GM04503 (cell line): ENCODE measurements around the gene RNF125.

Source experiments
- DNase-seq: peaks from one replicate; pipeline ENCODE4 v3.0.0-alpha.2; 2012; ENCODE audit warnings: low read depth

The RNF125 gene

DNA sequence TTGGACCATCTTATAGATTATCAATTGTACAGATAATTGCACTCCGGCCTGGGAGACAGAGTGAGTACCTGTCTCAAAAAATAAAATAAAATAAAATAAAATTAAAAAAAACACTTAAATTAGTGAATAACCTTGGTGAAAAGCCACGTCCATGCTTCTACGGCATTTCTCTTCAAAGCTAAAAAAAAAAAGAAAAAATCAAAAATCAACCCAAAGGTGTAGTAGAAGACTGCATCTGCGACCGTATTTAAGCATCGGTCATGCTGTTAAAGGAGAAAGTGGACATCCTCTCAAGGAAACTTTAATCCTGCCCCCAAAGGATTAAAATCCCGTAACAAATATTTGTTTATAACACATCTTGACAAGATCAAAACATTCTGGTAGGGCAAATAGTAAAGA, 72.7 kb downstream of the RNF125 start:
- DNase-seq, result no peak

DNA sequence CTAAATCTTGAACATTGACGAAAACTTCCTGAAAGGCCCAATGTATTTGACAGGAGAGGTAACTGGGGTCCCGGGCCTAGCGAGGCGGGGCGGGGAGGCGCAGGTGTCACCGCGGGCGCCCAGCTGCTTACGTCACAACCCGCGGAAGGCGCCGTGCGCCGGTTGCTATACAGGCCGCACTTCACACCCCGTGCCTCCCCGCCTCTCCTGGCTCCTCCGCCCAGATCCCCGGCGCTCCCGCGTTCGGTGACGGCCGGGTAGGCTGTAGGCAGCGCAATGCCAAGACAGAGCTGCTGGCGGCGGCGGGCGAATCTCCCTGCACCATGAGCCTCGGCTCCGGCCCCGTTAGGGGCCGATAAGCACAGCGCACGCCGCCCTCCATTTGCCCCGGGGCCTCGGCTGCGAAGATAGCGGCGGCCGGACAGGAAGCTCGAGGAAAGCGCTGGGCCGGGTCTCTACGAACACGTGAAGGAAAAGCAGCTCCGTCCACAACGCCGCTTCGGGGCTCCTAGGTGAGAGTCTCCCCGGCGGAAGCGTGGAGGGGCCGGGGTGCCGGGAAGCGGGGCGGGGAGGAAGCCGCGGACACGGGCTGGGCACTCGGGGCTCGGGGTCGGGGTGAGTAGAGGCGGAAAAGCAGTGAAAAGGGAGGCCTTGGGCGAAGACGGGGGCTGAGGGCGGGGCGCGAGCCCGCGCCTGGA, 73.2 kb downstream of the RNF125 start, which contains the start of gene RNF138:
RNF138 (plus strand) TSS at position 151 of the 698 bp plus-strand sequence. CDS start 903 bp downstream, outside the sequence.
- DNase-seq, result no peak

DNA sequence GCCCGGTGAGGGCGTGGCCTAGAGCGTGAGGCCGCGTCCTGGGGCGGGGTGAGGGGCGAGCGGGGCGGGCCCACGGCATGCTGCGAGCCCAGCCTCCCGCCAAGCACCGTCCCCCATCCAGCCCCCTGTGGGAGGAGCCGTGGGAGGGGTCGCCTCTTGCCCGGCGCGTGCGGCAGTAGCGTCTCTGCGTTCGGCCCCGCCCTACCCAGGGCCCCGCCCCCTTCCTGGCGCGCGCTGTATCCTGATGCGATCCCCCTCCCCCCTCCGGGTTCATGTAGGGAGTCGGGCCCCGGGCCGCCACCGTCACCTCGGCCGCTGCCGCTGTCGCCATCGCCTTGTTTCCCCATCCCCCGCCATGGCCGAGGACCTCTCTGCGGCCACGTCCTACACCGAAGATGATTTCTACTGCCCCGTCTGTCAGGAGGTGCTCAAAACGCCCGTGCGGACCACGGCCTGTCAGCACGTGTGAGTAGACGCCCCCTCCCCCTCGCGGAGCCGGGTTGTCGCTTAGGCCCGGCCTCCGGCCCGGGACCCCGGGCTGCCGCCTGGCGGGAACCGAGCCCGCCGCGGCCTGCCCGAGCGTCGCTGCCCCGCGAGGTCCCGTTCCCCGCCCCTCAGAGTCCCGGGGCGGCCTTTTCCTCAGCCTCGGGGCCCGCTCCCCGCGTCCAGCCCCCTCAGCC, 73.9 kb downstream of the RNF125 start:
- DNase-seq, result peak; percentile 64

DNA sequence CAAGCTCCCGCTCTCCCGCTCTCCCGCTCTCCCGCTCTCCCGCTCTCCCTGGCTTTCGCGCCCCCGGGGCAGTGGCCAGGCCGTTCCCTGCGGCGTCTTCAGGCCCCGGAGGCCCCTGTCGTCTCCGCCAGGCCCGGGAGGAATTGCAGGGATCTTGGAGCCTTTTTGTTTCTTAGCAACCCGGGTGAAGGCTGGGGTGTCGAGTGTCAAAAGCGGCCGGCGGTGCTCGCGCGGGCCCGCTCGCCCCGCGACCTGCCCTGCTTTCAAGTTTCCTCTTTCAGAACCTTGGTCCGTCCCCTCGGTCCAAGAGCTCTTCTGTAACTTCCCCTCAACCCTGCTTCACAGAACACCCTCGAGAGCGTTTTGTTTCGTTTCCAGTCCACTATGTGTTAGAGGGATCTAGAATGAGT, 74.5 kb downstream of the RNF125 start:
- DNase-seq, result no peak

DNA sequence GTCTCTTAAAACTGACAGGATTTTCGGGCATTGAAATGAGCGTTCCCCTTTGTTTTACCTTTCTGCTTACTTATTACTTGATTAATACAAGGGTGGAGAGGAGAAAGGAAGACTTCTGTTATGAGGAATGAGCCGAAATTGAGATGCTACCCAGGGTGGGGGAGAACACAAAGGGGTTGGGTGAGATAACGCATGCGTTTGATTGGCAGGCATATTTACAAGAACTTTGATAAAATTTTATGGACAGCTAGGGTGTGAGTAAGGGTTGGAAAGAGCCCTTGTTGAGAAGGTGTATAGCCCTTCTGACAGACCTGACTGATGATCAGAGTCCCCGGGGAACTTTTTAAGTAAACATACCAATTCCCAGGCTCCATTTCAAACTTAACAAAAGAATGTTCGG, 74.9 kb downstream of the RNF125 start:
- no peak for DNase-seq

DNA sequence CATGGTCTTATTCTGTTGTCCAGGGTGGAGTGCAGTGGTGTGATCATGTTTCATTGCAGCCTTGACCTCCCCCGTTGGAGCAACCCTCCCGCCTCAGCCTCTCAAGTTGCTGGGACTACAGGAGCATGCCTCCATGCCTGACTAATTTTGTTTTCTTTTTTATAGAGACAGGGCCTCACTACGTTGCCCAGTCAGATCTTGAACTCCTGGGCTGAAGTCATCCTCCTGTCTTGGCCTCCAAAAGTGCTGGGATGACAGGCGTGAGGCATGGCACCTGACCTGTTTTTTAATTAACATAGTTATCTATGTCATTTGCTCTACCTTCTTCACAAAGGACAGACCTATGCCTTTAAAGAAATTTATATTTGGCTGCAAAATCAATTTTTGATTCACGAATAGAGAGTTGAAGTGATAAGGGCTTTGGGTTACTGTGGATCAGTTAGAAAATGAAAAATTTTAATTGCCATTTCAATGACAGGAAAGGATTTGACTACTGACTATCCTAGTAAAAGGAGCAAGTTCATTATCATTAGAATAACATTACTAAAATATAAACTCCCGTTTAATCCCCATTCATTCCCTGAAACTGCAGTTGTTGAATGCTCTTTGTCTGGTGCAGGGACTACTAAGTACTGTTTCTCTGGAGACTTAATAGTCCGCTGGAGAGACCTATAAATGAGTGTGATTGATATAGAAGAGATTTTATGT, 76.7 kb downstream of the RNF125 start:
- no peak for DNase-seq

DNA sequence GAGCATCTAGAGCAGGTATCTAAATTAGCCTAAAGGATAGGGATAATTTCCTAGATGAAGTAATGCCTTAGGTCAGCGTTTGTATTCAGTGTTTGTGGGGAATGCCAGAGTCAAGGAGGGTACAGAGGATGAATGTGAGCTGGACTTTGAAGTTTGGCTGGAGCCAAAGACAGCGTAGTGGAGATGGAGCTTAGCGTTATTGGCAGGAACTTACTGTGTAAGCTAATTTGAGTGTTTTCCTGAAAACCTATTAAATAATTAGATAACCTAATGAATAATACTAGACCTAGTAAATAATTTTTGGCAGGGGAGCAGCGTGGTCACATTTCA, 77.2 kb downstream of the RNF125 start:
- DNase-seq, result no peak

DNA sequence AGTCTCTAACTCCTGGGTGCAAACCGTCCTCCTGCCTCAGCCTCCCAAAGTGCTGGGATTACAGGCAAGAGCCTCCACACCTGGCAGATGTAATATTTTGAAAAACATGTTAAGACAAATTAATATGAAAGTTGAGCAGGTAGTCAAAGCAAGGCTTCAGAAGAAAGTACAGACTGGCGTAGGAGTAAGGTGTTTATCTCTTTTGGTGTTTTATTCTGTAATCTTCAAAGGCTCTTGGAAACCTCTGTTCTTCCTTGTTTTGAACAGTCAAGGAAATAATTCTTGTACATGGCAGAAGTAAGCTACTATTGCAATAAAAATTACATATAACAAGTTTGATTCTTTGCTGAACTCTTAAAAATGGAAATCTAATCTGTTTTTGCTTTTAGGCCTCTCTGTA, 78.3 kb downstream of the RNF125 start:
- DNase-seq, result no peak

DNA sequence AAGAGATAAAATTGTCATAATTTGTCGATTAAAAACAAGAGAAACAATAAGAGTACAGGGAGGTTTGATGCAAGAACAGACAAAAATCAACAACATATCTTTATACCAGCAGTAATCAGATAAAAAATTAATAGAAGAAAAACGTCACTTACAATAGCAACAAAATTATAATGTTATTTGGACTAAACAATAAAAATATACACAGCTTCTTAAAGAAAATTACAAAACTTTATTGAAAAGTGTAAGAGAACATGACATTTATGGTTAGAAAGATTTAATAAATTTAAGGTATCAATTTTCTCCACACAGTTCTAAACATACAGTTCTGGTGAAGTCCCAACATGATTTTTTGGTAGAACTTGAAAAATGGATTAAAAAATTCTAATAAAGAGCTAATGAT, 85.9 kb downstream of the RNF125 start:
- DNase-seq, result no peak

DNA sequence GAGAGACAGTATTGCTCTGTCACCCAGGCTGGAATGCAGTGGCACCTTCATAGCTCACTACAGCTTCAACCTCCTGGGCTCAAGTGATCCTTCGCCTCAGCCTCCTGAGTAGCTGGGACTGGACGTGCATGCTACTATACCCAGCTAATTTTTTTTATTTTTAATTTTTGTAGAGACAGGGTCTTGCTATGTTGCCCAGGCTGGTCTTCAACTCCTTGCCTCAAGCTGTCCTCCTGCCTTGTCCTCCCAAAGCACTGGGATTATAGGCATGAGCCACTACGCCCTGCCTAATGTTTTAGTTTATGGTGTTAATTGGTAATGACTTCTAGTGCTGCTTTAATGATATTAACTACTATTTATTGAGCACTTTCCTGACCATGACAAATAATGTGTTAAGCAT, 91.4 kb downstream of the RNF125 start:
- DNase-seq, result no peak

DNA sequence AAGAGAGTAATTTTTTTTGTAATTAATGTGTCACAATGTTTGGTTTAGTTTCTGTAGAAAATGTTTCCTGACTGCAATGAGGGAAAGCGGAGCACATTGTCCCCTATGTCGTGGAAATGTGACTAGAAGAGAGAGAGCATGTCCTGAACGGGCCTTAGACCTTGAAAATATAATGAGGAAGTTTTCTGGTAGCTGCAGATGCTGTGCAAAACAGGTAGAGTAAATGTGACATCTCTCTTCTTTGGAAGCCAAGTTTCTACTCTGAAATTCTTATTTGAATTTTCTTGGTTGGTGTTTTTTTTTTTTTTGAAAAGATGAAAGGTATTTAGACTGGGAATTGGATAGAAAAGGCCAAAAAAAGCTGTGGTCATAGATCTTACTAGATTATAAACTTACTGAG, 93.1 kb downstream of the RNF125 start:
- DNase-seq, result no peak

DNA sequence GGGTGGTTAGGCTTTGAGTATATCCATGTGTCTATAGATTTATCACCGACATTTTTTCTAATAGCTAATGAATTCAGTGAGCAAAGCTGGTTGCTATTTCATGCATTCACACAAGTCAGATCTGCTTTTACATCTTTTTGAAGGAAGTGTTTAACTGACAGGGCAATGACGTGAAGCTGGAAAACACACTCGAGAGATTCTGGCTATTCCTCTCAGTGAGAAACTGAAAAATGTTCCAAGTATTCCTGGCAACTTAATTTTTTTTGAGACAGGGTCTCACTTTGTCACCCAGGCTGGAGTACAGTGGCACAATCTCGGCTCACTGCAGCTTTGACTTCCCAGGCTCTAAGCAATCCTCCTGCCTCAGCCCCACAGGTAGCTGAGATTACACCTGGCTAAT, 94.2 kb downstream of the RNF125 start:
- DNase-seq, result no peak

DNA sequence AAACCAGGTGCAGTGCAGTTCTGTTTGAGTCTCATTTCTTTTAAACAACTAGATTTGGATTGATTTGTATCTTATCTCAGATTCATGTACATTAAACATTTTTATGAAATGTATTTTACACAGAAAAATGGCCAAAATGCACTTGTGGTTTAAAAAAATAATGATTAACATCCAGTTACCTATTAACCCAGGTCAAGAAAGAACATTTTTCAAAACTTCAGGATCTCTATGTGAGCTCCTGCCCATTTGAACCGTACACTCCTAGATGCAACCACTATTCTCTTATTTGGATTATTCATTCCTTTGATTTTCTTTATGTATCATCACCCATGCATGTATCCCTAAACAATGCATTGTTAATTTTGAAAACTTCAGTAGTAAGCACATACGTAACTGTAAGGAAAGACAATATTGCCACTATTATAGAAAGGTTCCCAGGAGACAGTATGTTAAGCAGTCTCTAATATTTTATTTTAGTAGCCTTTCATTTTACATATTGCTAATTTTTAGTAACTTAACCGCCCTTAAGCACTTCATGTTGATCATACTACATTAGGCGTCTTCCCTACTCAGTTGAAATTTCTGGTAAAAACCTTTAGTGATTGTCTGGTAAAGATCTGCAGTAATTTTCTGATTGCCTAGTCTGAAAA, 95.8 kb downstream of the RNF125 start:
- DNase-seq, result no peak

DNA sequence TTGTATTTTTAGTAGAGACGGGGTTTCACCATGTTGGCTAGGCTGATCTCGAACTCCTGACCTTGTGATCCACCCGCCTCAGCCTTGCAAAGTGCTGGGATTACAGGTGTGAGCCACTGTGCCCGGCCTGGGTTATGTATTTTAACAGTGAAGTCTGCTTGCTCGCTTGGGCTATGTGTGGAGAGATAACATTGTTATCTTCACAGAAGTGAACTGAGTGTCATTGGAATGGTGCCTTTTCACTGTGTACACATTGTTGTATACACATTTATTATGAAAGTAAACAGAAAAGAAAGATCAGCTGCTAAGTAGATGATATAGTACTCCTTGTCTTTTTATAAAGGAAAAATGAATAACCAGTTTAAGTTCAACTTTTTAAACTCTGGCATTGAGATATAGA, 103.4 kb downstream of the RNF125 start:
- DNase-seq, result no peak
